Measurements from ENCODE around the gene CD86.

CD86 gene

GRCh38 chr3:122063908-122064307, 8.7 kb downstream of the CD86 start:
- DNase-seq, result peak; percentile 87

GRCh38 chr3:122064326-122064725, 9.2 kb downstream of the CD86 start:
- peak; percentile 72 for DNase-seq

GRCh38 chr3:122066331-122067213, 11.4 kb downstream of the CD86 start:
- DNase-seq, result peak; percentile 43

GRCh38 chr3:122067214-122067550, 12.0 kb downstream of the CD86 start:
- peak; percentile 84 for DNase-seq

GRCh38 chr3:122067588-122068240, 12.6 kb downstream of the CD86 start:
- peak; percentile 68 for DNase-seq

GRCh38 chr3:122074621-122075265, 19.6 kb downstream of the CD86 start:
- DNase-seq, result peak; percentile 93

- DNase-seq, result peak; percentile 69
Observed at GRCh38 chr3:122076491-122077292, 21.5 kb downstream of the CD86 start.

- DNase-seq, result peak; percentile 55
Observed at GRCh38 chr3:122077293-122078234, 22.4 kb downstream of the CD86 start.

- DNase-seq, result no peak
Observed at GRCh38 chr3:122078235-122078935, 23.2 kb downstream of the CD86 start.

GRCh38 chr3:122079524-122080206, 24.5 kb downstream of the CD86 start:
- no peak for DNase-seq

GRCh38 chr3:122080207-122080587, 25.0 kb downstream of the CD86 start:
- DNase-seq, result no peak

GRCh38 chr3:122081543-122082247, 26.5 kb downstream of the CD86 start:
- no peak for DNase-seq

- no peak for DNase-seq
Observed at GRCh38 chr3:122082357-122082756, 27.2 kb downstream of the CD86 start.

- DNase-seq, result no peak
Observed at GRCh38 chr3:122084799-122085198, 29.6 kb downstream of the CD86 start.

GRCh38 chr3:122085673-122086072, 30.5 kb downstream of the CD86 start:
- peak; percentile 36 for DNase-seq

- peak; percentile 37 for DNase-seq
Observed at GRCh38 chr3:122088531-122088930, 33.4 kb downstream of the CD86 start.

GRCh38 chr3:122091602-122092295, 36.6 kb downstream of the CD86 start:
- DNase-seq, result peak; percentile 53

GRCh38 chr3:122092460-122093165, 37.5 kb downstream of the CD86 start:
- DNase-seq, result peak; percentile 91

- no peak for DNase-seq
Observed at GRCh38 chr3:122094125-122094524, 39.0 kb downstream of the CD86 start.

Data from suppressor macrophage treated with lipopolysaccharide for 4 hours (primary cell).